SK-N-SH (cell line): ENCODE data around the gene POU2F1. TPM values are rescaled to one million over a fixed set of nuclear protein-coding genes. Genes with fewer than 3 reads are reported as not detected.

Experiments
- CTCF ChIA-PET: fragments of 300-600, 350-600 bp; formaldehyde crosslinking; extraction: SDS; loops from one replicate; lab custom pipeline; 2021; lab: Yijun Ruan, JAX
- POLR2A ChIA-PET: fragments of 350-600 bp; sonication (Branson Sonifier 250); formaldehyde crosslinking; extraction: SDS; loops from one replicate; lab custom pipeline; 2020; ENCODE audit warnings: antibody characterized with exemption, inconsistent platforms; lab: Yijun Ruan, JAX
- DNase-seq: peaks from one replicate; pipeline ENCODE4 v3.0.0; 2012
- H2AFZ ChIP-seq: fragments of 200-600 bp; sonication (generic); 2 replicates; pipeline ENCODE4 v1.8.1; 2016; ENCODE audit warnings: antibody characterized with exemption, mild to moderate bottlenecking, low read depth
- H3F3A ChIP-seq: fragments of 200-600 bp; sonication (generic); replicated peaks from 2 replicates; pipeline ENCODE3; 2016; ENCODE audit warnings: antibody characterized with exemption, mild to moderate bottlenecking; ENCODE audit not compliant: insufficient read depth
- H3K27ac ChIP-seq, 2 experiments: fragments of 200-500 bp in 1 of 2; fragments of 200-600 bp in 1 of 2; sonication (Bioruptor generic) in 1 of 2; sonication (generic), shearing (Covaris generic) in 1 of 2; 2 replicates each; pipeline versions ENCODE4 v1.5.1 to v1.6.1; 2014 to 2016; ENCODE audit warnings: low read depth in 2 of 2, inconsistent platforms in 1 of 2, low read length in 1 of 2, mild to moderate bottlenecking in 1 of 2, mixed read lengths in 1 of 2
- H3K27me3 ChIP-seq: fragments of 200-600 bp; sonication (generic), shearing (Covaris generic); 2 replicates; pipeline ENCODE4 v1.6.1; 2016; ENCODE audit warnings: mixed run types; ENCODE audit not compliant: insufficient read depth
- H3K36me3 ChIP-seq, 2 experiments: fragments of 200-500 bp in 1 of 2; fragments of 200-600 bp in 1 of 2; sonication (Bioruptor generic) in 1 of 2; sonication (generic) in 1 of 2; replicated peaks in 1 of 2; 2 replicates each; pipeline versions ENCODE3 to v1.5.1; 2014 to 2016; ENCODE audit warnings: low read length in 1 of 2, mild to moderate bottlenecking in 1 of 2; ENCODE audit not compliant: insufficient read depth in 2 of 2, control insufficient read depth in 1 of 2
- H3K4me1 ChIP-seq, 2 experiments: fragments of 200-500 bp in 1 of 2; fragments of 200-600 bp in 1 of 2; sonication (Bioruptor generic) in 1 of 2; sonication (generic), shearing (Covaris generic) in 1 of 2; 2 replicates each; pipeline versions ENCODE4 v1.5.1 to v1.6.1; 2014 to 2016; ENCODE audit warnings: low read depth in 1 of 2, low read length in 1 of 2, mixed run types in 1 of 2; ENCODE audit not compliant: insufficient read depth in 2 of 2, control insufficient read depth in 1 of 2
- H3K4me2 ChIP-seq: fragments of 200-600 bp; sonication (generic), shearing (Covaris generic); 2 replicates; pipeline ENCODE4 v1.6.1; 2017; ENCODE audit warnings: mixed run types
- H3K4me3 ChIP-seq, 2 experiments: fragments of 200-500 bp in 1 of 2; fragments of 200-600 bp in 1 of 2; sonication (Bioruptor generic) in 1 of 2; sonication (generic), shearing (Covaris generic) in 1 of 2; 2 replicates each; pipeline versions ENCODE4 v1.5.1 to v1.8.1; 2014 to 2016; ENCODE audit warnings: low read depth in 2 of 2, inconsistent platforms in 1 of 2, low read length in 1 of 2, mild to moderate bottlenecking in 1 of 2, mixed read lengths in 1 of 2, moderate library complexity in 1 of 2
- H3K79me2 ChIP-seq: fragments of 200-600 bp; sonication (generic); 2 replicates; pipeline ENCODE4 v1.8.1; 2017; ENCODE audit warnings: mild to moderate bottlenecking; ENCODE audit not compliant: insufficient read depth
- H3K9ac ChIP-seq: fragments of 200-600 bp; sonication (generic); 2 replicates; pipeline ENCODE4 v1.6.1; 2017; ENCODE audit warnings: mixed run types
- H3K9me2 ChIP-seq: fragments of 200-600 bp; sonication (generic); 2 replicates; pipeline ENCODE4 v1.6.1; 2017; ENCODE audit warnings: mixed run types
- H3K9me3 ChIP-seq: fragments of 200-600 bp; sonication (generic); 2 replicates; pipeline ENCODE4 v1.6.1; 2017; ENCODE audit warnings: mixed run types, mild to moderate bottlenecking, moderate library complexity
- H4K20me1 ChIP-seq: fragments of 200-600 bp; sonication (generic); 2 replicates; pipeline ENCODE4 v1.6.1; 2017; ENCODE audit warnings: mild to moderate bottlenecking, mixed run types; ENCODE audit not compliant: insufficient read depth
- ELF1 ChIP-seq: IDR thresholded peaks from 2 replicates; pipeline ENCODE4 v1.4.0; 2012
- EP300 ChIP-seq, 2 experiments: IDR thresholded peaks; 2 replicates each; pipeline versions ENCODE4 v1.4.0 to v1.6.1; 2012; ENCODE audit warnings: borderline replicate concordance in 1 of 2, low read depth in 1 of 2, low read length in 1 of 2
- EZH2phosphoT487 ChIP-seq: fragments of 200-600 bp; sonication (generic); IDR thresholded peaks from 2 replicates; pipeline ENCODE4 v1.6.1; 2017; ENCODE audit warnings: low read depth, mixed run types, mild to moderate bottlenecking, antibody characterized with exemption, moderate library complexity, borderline replicate concordance
- FOSL2 ChIP-seq: IDR thresholded peaks from 2 replicates; pipeline ENCODE4 v1.4.0; 2012; ENCODE audit warnings: low read depth, mild to moderate bottlenecking, moderate library complexity, borderline replicate concordance
- FOXM1 ChIP-seq: IDR thresholded peaks from 2 replicates; pipeline ENCODE4 v1.4.0; 2012; ENCODE audit warnings: low read depth, mild to moderate bottlenecking
- GABPA ChIP-seq: IDR thresholded peaks from 2 replicates; pipeline ENCODE4 v1.4.0; 2012; ENCODE audit warnings: low read depth, mild to moderate bottlenecking
- GATA2 ChIP-seq: sonication (generic); formaldehyde crosslinking; IDR thresholded peaks from 2 replicates; pipeline ENCODE4 v1.5.0; 2020; ENCODE audit warnings: mild to moderate bottlenecking, missing genetic modification reagents
- JUND ChIP-seq: IDR thresholded peaks from 2 replicates; pipeline ENCODE4 v1.4.0; 2012
- MEF2A ChIP-seq: IDR thresholded peaks from 2 replicates; pipeline ENCODE4 v1.4.0; 2012; ENCODE audit warnings: low read depth, borderline replicate concordance
- PBX3 ChIP-seq: IDR thresholded peaks from 2 replicates; pipeline ENCODE4; 2012
- RCOR1 ChIP-seq: fragments of 150-350 bp; IDR thresholded peaks from 2 replicates; pipeline ENCODE4 v1.6.1; 2017; ENCODE audit warnings: antibody characterized with exemption, low read length
- RXRA ChIP-seq: IDR thresholded peaks from 2 replicates; pipeline ENCODE4 v1.4.0; 2012; ENCODE audit warnings: low read depth, mild to moderate bottlenecking, borderline replicate concordance
- SMC3 ChIP-seq: IDR thresholded peaks from 2 replicates; pipeline ENCODE4 v1.6.1; 2012; ENCODE audit warnings: low read depth, low read length, improper control_type of control experiment
- TAF1 ChIP-seq: IDR thresholded peaks from 2 replicates; pipeline ENCODE4 v1.6.1; 2012; ENCODE audit warnings: low read depth, mild to moderate bottlenecking, low read length, moderate library complexity, borderline replicate concordance
- TCF12 ChIP-seq: IDR thresholded peaks from 2 replicates; pipeline ENCODE4 v1.4.0; 2012
- USF1 ChIP-seq: IDR thresholded peaks from 2 replicates; pipeline ENCODE4 v1.4.0; 2012; ENCODE audit warnings: low read depth, borderline replicate concordance
- YY1 ChIP-seq: IDR thresholded peaks from 2 replicates; pipeline ENCODE4 v1.4.0; 2012; ENCODE audit warnings: low read depth, mild to moderate bottlenecking
- ZBTB33 ChIP-seq: IDR thresholded peaks from 2 replicates; pipeline ENCODE4 v1.4.0; 2012; ENCODE audit warnings: low read depth, borderline replicate concordance
- polyA plus RNA-seq, 3 experiments: library from polyadenylated mRNA; depleted of rRNA; stranded (reverse); fragments of >200 nt; gene quantifications; 2 replicates each; pipeline ENCODE4 v1.2.3, GENCODE V29; 2012

Gene POU2F1
- polyA plus RNA-seq, 1 of the 3 experiments (the other 2 are of a cell fraction): 1.2 TPM

- H3K4me3 ChIP-seq: no peak overlapping the region
- DNase-seq: no peak
- no peak overlapping the region for H3K27ac ChIP-seq
- no peak overlapping the region for H2AFZ ChIP-seq
- H3K27me3 ChIP-seq: no peaks in the 10 kb centered on the region; the same call in 1 of the 2 replicates
- H3K4me1 ChIP-seq: peaks cover 0 to 2% of the 10 kb centered on the region in 2 experiments; a peak in 1 of 4 replicates
- no peaks in the 10 kb centered on the region for H3F3A ChIP-seq
- POLR2A ChIA-PET: no interaction called here
- no peaks in the 10 kb centered on the region for H3K79me2 ChIP-seq
- CTCF ChIA-PET: interaction anchor here (1.3 kb wide), 1 partner anchor 19 kb away, joined by 3 read pairs; no protein-coding TSS in a partner anchor
- H3K36me3 ChIP-seq: no peaks in the 10 kb centered on the region
- H3K9ac ChIP-seq: no peak overlapping the region
- H3K9me3 ChIP-seq: no peaks in the 10 kb centered on the region
- no peak overlapping the region for H3K4me2 ChIP-seq
- no peaks in the 10 kb centered on the region for H3K9me2 ChIP-seq
- H4K20me1 ChIP-seq: no peaks in the 10 kb centered on the region
- no peak for TF ChIP-seq SMC3
- no peak for TF ChIP-seq PBX3
- TF ChIP-seq JUND: no peak
- no peak for TF ChIP-seq FOXM1
- no peak for TF ChIP-seq FOSL2
- no peak for TF ChIP-seq YY1
- no peak for TF ChIP-seq EP300 (IDR thresholded peaks at IDR 0.05; ENCODE audit: borderline replicate concordance in 1 of 2, low read depth in 1 of 2, low read length in 1 of 2)
- no peak for TF ChIP-seq EZH2phosphoT487
- no peak for TF ChIP-seq MEF2A
- no peak for TF ChIP-seq ZBTB33
- no peak for TF ChIP-seq RCOR1
- TF ChIP-seq ELF1: no peak
- TF ChIP-seq RXRA: no peak
- TF ChIP-seq GATA2 (CRISPR knock-in tag): no peak
- TF ChIP-seq GABPA: no peak
- no peak for TF ChIP-seq USF1
- TF ChIP-seq TCF12: no peak
- TF ChIP-seq TAF1: no peak
Measured at GRCh38 chr1:167182571-167183320, 37.9 kb upstream of the POU2F1 start.
